Occipital lobe (tissue), 2 donors: Measurements from ENCODE around the gene WLS. TPM values are rescaled to one million over a fixed set of nuclear protein-coding genes. Genes with fewer than 3 reads are reported as not detected.

Experiments
- DNase-seq: peaks from one replicate; lab custom pipeline; 2025; lab: John Stamatoyannopoulos, UW
- total RNA-seq: library from RNA; depleted of rRNA; stranded (reverse); fragments of >200 nt; gene quantifications from one replicate; pipeline ENCODE4 v1.2.3, GENCODE V29; 2014

WLS gene
- total RNA-seq, 1 donor from 2014 or later: 29.2 TPM

- no peak for DNase-seq
Observed at GRCh38 chr1:68141071-68142021, 91.0 kb downstream of the WLS start.

- no peak for DNase-seq
Observed at GRCh38 chr1:68140536-68140935, 91.8 kb downstream of the WLS start.

- no peak for DNase-seq
Observed at GRCh38 chr1:68136187-68136586, 96.1 kb downstream of the WLS start.

- no peak for DNase-seq
Observed at GRCh38 chr1:68132426-68133130, 99.7 kb downstream of the WLS start.

- DNase-seq: no peak
Observed at GRCh38 chr1:68131261-68131660, 101.1 kb downstream of the WLS start.

- no peak for DNase-seq
Observed at GRCh38 chr1:68129536-68130250, 102.6 kb downstream of the WLS start.

- DNase-seq: no peak
Observed at GRCh38 chr1:68128820-68129219, 103.5 kb downstream of the WLS start.

GRCh38 chr1:68128157-68128556 lies 104.2 kb downstream of the WLS start:
- DNase-seq: no peak

GRCh38 chr1:68121536-68121935 lies 110.8 kb downstream of the WLS start:
- DNase-seq: no peak

- no peak for DNase-seq
Observed at GRCh38 chr1:68120136-68120791, 112.1 kb downstream of the WLS start.

- no peak for DNase-seq
Observed at GRCh38 chr1:68119445-68119844, 112.9 kb downstream of the WLS start.

GRCh38 chr1:68117416-68117815 lies 114.9 kb downstream of the WLS start:
- no peak for DNase-seq

- peak; percentile 13 for DNase-seq
Observed at GRCh38 chr1:68116643-68117235, 115.6 kb downstream of the WLS start.

GRCh38 chr1:68115308-68115707 lies 117.0 kb downstream of the WLS start:
- no peak for DNase-seq

- no peak for DNase-seq
Observed at GRCh38 chr1:68113966-68114365, 118.4 kb downstream of the WLS start.

GRCh38 chr1:68112835-68113243 lies 119.5 kb downstream of the WLS start:
- no peak for DNase-seq

GRCh38 chr1:68111519-68112436 lies 120.5 kb downstream of the WLS start:
- peak; percentile 76 for DNase-seq

GRCh38 chr1:68107771-68108170 lies 124.6 kb downstream of the WLS start:
- DNase-seq: no peak

- no peak for DNase-seq
Observed at GRCh38 chr1:68103884-68104554, 128.3 kb downstream of the WLS start.
